GM23248 (cell line): ENCODE measurements around the gene DAPK1. TPM values are rescaled to one million over a fixed set of nuclear protein-coding genes. Genes with fewer than 3 reads are reported as not detected.

Source experiments
- DNase-seq: peaks from one replicate; pipeline ENCODE4 v3.0.0-alpha.2; 2015
- H2AFZ ChIP-seq: fragments of 200-600 bp; sonication (generic); 2 replicates; pipeline ENCODE4 v1.6.1; 2016; ENCODE audit warnings: antibody characterized with exemption
- H3F3A ChIP-seq: fragments of 200-600 bp; sonication (generic); 2 replicates; pipeline ENCODE4 v1.6.1; 2016; ENCODE audit warnings: mild to moderate bottlenecking, antibody characterized with exemption, mixed run types; ENCODE audit not compliant: insufficient read depth
- H3K27ac ChIP-seq: fragments of 200-600 bp; sonication (generic); 2 replicates; pipeline ENCODE4 v1.5.1; 2016; ENCODE audit warnings: mild to moderate bottlenecking
- H3K27me3 ChIP-seq: fragments of 200-600 bp; sonication (generic); replicated peaks from 2 replicates; pipeline ENCODE4 v1.6.1; 2016; ENCODE audit warnings: mild to moderate bottlenecking; ENCODE audit not compliant: insufficient read depth
- H3K36me3 ChIP-seq: fragments of 200-600 bp; sonication (generic); 2 replicates; pipeline ENCODE4 v1.6.1; 2016; ENCODE audit warnings: low read depth, mild to moderate bottlenecking
- H3K4me1 ChIP-seq: fragments of 200-600 bp; sonication (generic); 2 replicates; pipeline ENCODE4 v1.6.1; 2016; ENCODE audit warnings: mild to moderate bottlenecking; ENCODE audit not compliant: insufficient read depth
- H3K4me2 ChIP-seq: fragments of 200-600 bp; sonication (generic); one replicate; pipeline ENCODE4 v1.6.1; 2016; ENCODE audit warnings: mild to moderate bottlenecking; ENCODE audit not compliant: unreplicated experiment
- H3K4me3 ChIP-seq: fragments of 200-600 bp; sonication (generic); 2 replicates; pipeline ENCODE4 v1.5.1; 2016; ENCODE audit warnings: mild to moderate bottlenecking
- H3K79me2 ChIP-seq: fragments of 200-600 bp; sonication (generic); 2 replicates; pipeline ENCODE4 v1.6.1; 2016; ENCODE audit warnings: mild to moderate bottlenecking; ENCODE audit not compliant: insufficient read depth
- H3K9ac ChIP-seq: fragments of 200-600 bp; sonication (generic); 2 replicates; pipeline ENCODE4 v1.6.1; 2016; ENCODE audit warnings: mild to moderate bottlenecking
- H3K9me2 ChIP-seq: fragments of 200-600 bp; sonication (generic); 2 replicates; pipeline ENCODE4 v1.6.1; 2016; ENCODE audit warnings: mixed run types, mild to moderate bottlenecking, moderate library complexity; ENCODE audit not compliant: insufficient read depth
- H3K9me3 ChIP-seq: fragments of 200-600 bp; sonication (generic); one replicate; pipeline ENCODE4 v1.6.1; 2017; ENCODE audit warnings: low read depth
- H4K20me1 ChIP-seq: fragments of 200-600 bp; sonication (generic); 2 replicates; pipeline ENCODE4 v1.6.0; 2016; ENCODE audit not compliant: insufficient read depth
- EZH2 ChIP-seq: fragments of 200-600 bp; sonication (generic); IDR thresholded peaks from 2 replicates; pipeline ENCODE4 v1.6.1; 2018; ENCODE audit warnings: antibody characterized with exemption, mild to moderate bottlenecking; ENCODE audit not compliant: insufficient read depth, poor library complexity, severe bottlenecking
- EZH2phosphoT487 ChIP-seq: fragments of 200-600 bp; sonication (generic); IDR thresholded peaks from 2 replicates; pipeline ENCODE4 v1.6.1; 2018; ENCODE audit warnings: antibody characterized with exemption, moderate library complexity, mild to moderate bottlenecking, low read depth; ENCODE audit not compliant: insufficient read depth
- WGBS, 2 experiments: methylation state at CpG; one replicate each; pipeline ENCODE4 v1.1.6; 2015 to 2017; ENCODE audit warnings: low lambda C conversion rate in 2 of 2, low coverage in 1 of 2; ENCODE audit errors: missing lambda C conversion rate in 2 of 2; 5-methylcytosine and 5-hydroxymethylcytosine counted together
- in situ Hi-C: fragments of 300-500 bp; cut with MboI; formaldehyde crosslinking; loops from 2 replicates; pipeline ENCODE4 v1.15.0; 2020
- polyA plus RNA-seq: library from polyadenylated mRNA; unstranded; fragments of >200 nt; fragmentation: Nextera tagmentation; extraction: Ambion mirVana; gene quantifications from 2 replicates; pipeline ENCODE4 v1.2.1, GENCODE V29; 2016
- total RNA-seq: library from RNA; depleted of rRNA; stranded (reverse); fragments of >200 nt; shearing (Covaris generic); gene quantifications from 2 replicates; pipeline ENCODE4 v1.2.3, GENCODE V29; 2014

Gene DAPK1
- total and polyA plus RNA-seq, 2 experiments from 2014 or later, result 1.6 to 1.9 TPM

DNA sequence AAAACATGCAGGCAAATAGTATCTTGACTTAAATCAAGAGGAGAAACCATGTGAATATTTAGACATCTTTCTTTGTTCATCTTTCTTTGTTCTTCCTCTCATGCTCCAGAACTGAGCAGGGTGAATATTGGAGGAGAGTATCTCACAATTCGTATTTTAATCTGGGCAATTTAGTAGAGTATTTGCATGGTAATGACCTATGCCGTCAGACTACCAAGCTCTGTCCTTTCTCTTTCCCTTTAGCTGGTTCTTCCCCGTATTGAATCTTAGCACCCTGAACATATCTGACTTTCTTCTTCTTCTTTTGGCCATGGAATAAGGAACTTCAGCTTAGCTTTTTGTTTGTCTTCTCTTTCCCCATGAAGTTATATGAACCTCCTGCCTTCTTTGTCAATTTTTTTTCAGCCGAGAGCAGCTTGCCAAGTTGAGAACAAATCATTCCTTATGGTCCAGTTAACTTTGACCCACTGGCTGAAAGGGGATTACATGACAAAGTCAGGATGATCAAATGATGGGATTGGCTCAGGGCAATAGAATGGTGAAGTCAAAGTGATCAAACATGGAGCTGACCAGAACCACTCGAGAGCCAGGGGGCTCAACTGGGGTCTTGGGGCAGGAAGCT lies 95.8 kb downstream of the DAPK1 start:
- H3F3A ChIP-seq, result no peaks in the 10 kb centered on the region
- WGBS, 2 experiments, result 89 to 96% methylated on average over 5 of the region's 5 CpGs
- H3K4me3 ChIP-seq, result no peak overlapping the region
- in situ Hi-C loops, result no loop called here
- H2AFZ ChIP-seq, result no peak overlapping the region
- H3K36me3 ChIP-seq, result no peaks in the 10 kb centered on the region
- no peaks in the 10 kb centered on the region for H3K9me2 ChIP-seq
- peaks cover 8% of the 10 kb centered on the region; the same call in 1 of the 2 replicates for H3K4me1 ChIP-seq
- no peaks in the 10 kb centered on the region for H3K27me3 ChIP-seq
- no peak overlapping the region for H3K9ac ChIP-seq
- H3K27ac ChIP-seq, result no peak overlapping the region
- no peak for TF ChIP-seq EZH2
- no peak for TF ChIP-seq EZH2phosphoT487
- no peaks in the 10 kb centered on the region for H3K79me2 ChIP-seq
- no peak for DNase-seq
- no peaks in the 10 kb centered on the region for H3K9me3 ChIP-seq
- no peaks in the 10 kb centered on the region for H4K20me1 ChIP-seq
- no peak overlapping the region for H3K4me2 ChIP-seq

DNA sequence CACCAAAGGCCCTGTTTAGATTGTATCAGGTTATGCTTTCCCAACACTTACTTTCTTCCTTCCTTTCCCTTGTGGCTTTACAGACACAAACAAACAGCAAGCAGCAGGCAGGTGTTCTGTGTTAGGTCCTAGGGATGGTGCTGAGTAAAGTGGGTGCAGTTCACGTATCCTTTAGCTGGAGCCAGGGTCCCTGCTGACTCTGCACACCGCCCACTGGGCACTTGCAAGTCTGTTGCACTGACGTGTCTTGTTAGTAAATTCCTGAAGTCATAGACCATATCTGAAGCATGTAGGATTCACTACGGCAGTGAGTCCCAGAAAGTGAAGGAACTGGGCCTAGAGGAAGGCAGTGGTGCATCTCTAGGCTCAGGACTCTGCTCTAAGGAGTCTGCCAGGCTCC lies 96.5 kb downstream of the DAPK1 start:
- H3K9me3 ChIP-seq, result no peaks in the 10 kb centered on the region
- H3K4me2 ChIP-seq, result no peak overlapping the region
- no peak overlapping the region for H3K27ac ChIP-seq
- in situ Hi-C loops, result no loop called here
- no peaks in the 10 kb centered on the region for H3K79me2 ChIP-seq
- H3K27me3 ChIP-seq, result no peaks in the 10 kb centered on the region
- H3F3A ChIP-seq, result no peaks in the 10 kb centered on the region
- no peak overlapping the region for H2AFZ ChIP-seq
- TF ChIP-seq EZH2phosphoT487, result no peak
- no peak for TF ChIP-seq EZH2
- DNase-seq, result peak; percentile 23
- peaks cover 8% of the 10 kb centered on the region; the same call in 1 of the 2 replicates for H3K4me1 ChIP-seq
- no peaks in the 10 kb centered on the region for H4K20me1 ChIP-seq
- H3K36me3 ChIP-seq, result no peaks in the 10 kb centered on the region
- H3K9ac ChIP-seq, result no peak overlapping the region
- H3K4me3 ChIP-seq, result no peak overlapping the region
- WGBS, 2 experiments, result 73 to 87% methylated on average over 4 of the region's 4 CpGs
- no peaks in the 10 kb centered on the region for H3K9me2 ChIP-seq

DNA sequence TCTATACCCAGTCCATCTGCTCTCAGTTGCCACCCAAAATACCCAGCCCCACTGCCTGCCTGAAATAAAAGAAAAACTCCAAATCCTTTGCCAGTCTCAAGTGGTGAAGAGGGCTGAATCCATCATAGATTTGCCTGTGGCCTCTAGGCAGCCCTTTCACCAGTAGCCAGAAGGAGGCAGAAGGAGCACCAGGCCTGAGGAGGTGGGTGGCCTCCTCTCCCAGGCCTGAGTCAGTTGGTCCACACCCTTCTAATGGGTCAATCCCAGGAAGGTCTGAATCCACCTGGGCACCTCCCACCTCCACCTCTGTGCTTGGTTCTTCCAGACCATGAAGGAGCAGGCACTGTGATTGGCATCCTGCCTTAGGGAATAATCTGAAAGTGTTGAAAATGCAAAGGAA lies 97.0 kb downstream of the DAPK1 start:
- no peak overlapping the region for H3K4me3 ChIP-seq
- no peaks in the 10 kb centered on the region for H4K20me1 ChIP-seq
- H3K79me2 ChIP-seq, result no peaks in the 10 kb centered on the region
- TF ChIP-seq EZH2, result no peak
- no peak for TF ChIP-seq EZH2phosphoT487
- H3K36me3 ChIP-seq, result no peaks in the 10 kb centered on the region
- H3K4me2 ChIP-seq, result no peak overlapping the region
- H3K9me3 ChIP-seq, result no peaks in the 10 kb centered on the region
- H3K9ac ChIP-seq, result no peak overlapping the region
- no peaks in the 10 kb centered on the region for H3K27me3 ChIP-seq
- no peaks in the 10 kb centered on the region for H3K9me2 ChIP-seq
- in situ Hi-C loops, result no loop called here
- no peak for DNase-seq
- peaks cover 13% of the 10 kb centered on the region for H3K4me1 ChIP-seq
- H3K27ac ChIP-seq, result no peak overlapping the region
- H2AFZ ChIP-seq, result no peak overlapping the region
- no peaks in the 10 kb centered on the region for H3F3A ChIP-seq

DNA sequence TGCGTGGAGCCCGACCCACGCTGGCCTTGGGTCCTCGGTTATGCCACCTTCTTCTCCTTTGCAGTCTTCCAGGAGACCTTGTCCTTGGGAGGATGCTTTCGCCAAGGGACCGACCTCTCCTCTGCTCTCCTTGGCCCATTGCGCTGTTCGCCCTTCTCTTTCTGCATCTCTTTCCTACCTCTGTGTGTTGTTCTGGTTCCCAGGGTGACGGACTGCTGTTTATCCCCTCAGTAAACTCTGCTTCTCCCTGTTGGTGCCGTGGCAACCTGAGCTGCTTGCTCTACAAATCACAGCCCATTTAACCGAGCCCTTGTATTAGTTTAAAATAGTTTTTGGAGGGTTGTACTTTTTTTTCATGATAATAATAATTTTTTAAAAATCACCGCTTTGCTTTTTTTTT lies 97.9 kb downstream of the DAPK1 start:
- H3K9me2 ChIP-seq, result no peaks in the 10 kb centered on the region
- DNase-seq, result no peak
- no peak overlapping the region for H3K27ac ChIP-seq
- no peaks in the 10 kb centered on the region for H3K9me3 ChIP-seq
- 82 to 84% methylated on average over 12 of the region's 12 CpGs for WGBS, 2 experiments
- H4K20me1 ChIP-seq, result no peaks in the 10 kb centered on the region
- peaks cover 6% of the 10 kb centered on the region; the same call in 1 of the 2 replicates for H3F3A ChIP-seq
- in situ Hi-C loops, result no loop called here
- H3K79me2 ChIP-seq, result no peaks in the 10 kb centered on the region
- TF ChIP-seq EZH2, result no peak
- TF ChIP-seq EZH2phosphoT487, result no peak
- H3K4me3 ChIP-seq, result no peak overlapping the region
- no peaks in the 10 kb centered on the region for H3K27me3 ChIP-seq
- H2AFZ ChIP-seq, result no peak overlapping the region
- H3K4me1 ChIP-seq, result peaks cover 21% of the 10 kb centered on the region
- no peaks in the 10 kb centered on the region for H3K36me3 ChIP-seq
- no peak overlapping the region for H3K9ac ChIP-seq
- H3K4me2 ChIP-seq, result no peak overlapping the region

DNA sequence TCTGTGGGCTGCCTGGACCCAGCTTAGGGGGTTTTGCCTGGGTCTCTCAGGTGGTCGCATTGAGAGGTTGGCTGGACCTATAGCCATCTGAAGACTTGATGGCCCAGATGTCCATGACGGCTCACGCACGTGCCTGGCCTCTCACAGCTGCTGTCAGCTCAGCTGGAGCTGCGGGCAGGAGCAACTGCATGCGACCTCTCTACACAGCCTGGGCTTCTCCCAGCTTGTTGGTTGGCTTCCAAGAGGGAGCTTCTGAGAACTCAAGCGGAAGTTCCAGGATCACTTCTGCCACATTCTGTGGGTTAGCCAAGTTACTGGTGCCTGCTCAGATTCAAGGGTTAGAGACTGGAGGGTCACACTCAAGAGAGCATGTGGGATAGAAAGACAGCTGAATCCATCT lies 99.2 kb downstream of the DAPK1 start:
- H3K4me3 ChIP-seq, result no peak overlapping the region
- no peak for TF ChIP-seq EZH2
- TF ChIP-seq EZH2phosphoT487, result no peak
- H3K27me3 ChIP-seq, result no peaks in the 10 kb centered on the region
- DNase-seq, result no peak
- no peak overlapping the region for H2AFZ ChIP-seq
- peaks cover 21% of the 10 kb centered on the region for H3K4me1 ChIP-seq
- no peak overlapping the region for H3K9ac ChIP-seq
- no peak overlapping the region for H3K27ac ChIP-seq
- in situ Hi-C loops, result no loop called here
- no peaks in the 10 kb centered on the region for H3K9me2 ChIP-seq
- H3F3A ChIP-seq, result peaks cover 6% of the 10 kb centered on the region; the same call in 1 of the 2 replicates
- H3K36me3 ChIP-seq, result no peaks in the 10 kb centered on the region
- 32 to 33% methylated on average over 7 of the region's 7 CpGs for WGBS, 2 experiments
- H3K9me3 ChIP-seq, result no peaks in the 10 kb centered on the region
- no peaks in the 10 kb centered on the region for H3K79me2 ChIP-seq
- no peak overlapping the region for H3K4me2 ChIP-seq
- H4K20me1 ChIP-seq, result no peaks in the 10 kb centered on the region
